Thoracic aorta (tissue), 2 donors: ENCODE results near the gene SIK2. TPM values are rescaled to one million over a fixed set of nuclear protein-coding genes. Genes with fewer than 3 reads are reported as not detected.
A peak's percentile ranks its signal among the peaks of the same experiment; 100 is the strongest.
"Not testable (repeated sequence)": the region's sequence is repeated elsewhere in the genome, so short reads cannot be mapped to it uniquely, and the experiment has no call there.

Source experiments
- ATAC-seq: fragments of 150-250 bp; one replicate; pipeline ENCODE4 v1.8.0; 2017; ENCODE audit warnings: low read depth; ENCODE audit not compliant: insufficient number of reproducible peaks, low FRiP score
- DNase-seq: peaks from one replicate; pipeline ENCODE4 v3.0.0-alpha.2; 2020; ENCODE audit warnings: low spot score
- H3K27ac ChIP-seq, 2 donors: fragments of 200-600 bp; sonication (generic); 1 replicate in 1 of 2; 2 replicates in 1 of 2; pipeline ENCODE4 v1.5.1; 2016; ENCODE audit warnings: mild to moderate bottlenecking in 2 of 2, moderate library complexity in 2 of 2
- H3K27me3 ChIP-seq: fragments of 200-600 bp; sonication (generic); replicated peaks from 2 replicates; pipeline ENCODE4 v1.6.0; 2016; ENCODE audit warnings: mild to moderate bottlenecking; ENCODE audit not compliant: insufficient read depth
- H3K36me3 ChIP-seq: fragments of 200-600 bp; sonication (generic); one replicate; pipeline ENCODE4 v1.5.1; 2016
- H3K4me1 ChIP-seq, 2 donors: fragments of 200-600 bp; sonication (generic); 1 replicate in 1 of 2; 2 replicates in 1 of 2; pipeline versions ENCODE4 v1.5.1 to v1.6.0; 2016; ENCODE audit warnings: low read depth in 2 of 2, mild to moderate bottlenecking in 1 of 2; ENCODE audit not compliant: control insufficient read depth in 1 of 2
- H3K4me3 ChIP-seq: fragments of 200-600 bp; sonication (generic); 2 replicates; pipeline ENCODE4 v1.5.1; 2016; ENCODE audit warnings: mild to moderate bottlenecking
- H3K9me3 ChIP-seq: fragments of 200-600 bp; sonication (generic); 2 replicates; pipeline ENCODE4 v1.5.1; 2016
- CTCF ChIP-seq: fragments of 200-600 bp; sonication (generic); IDR thresholded peaks from one replicate; pipeline ENCODE4 v1.5.1; 2019; ENCODE audit warnings: antibody characterized with exemption
- total RNA-seq, 2 donors: library from RNA; depleted of rRNA; stranded (reverse); fragments of >200 nt; gene quantifications; one replicate each; pipeline versions ENCODE4 v1.1.0 to v1.2.3, GENCODE V29; 2016

The SIK2 gene
- total RNA-seq, 2 donors from 2014 or later = 9.9 to 15.0 TPM

GRCh38 chr11:111765984-111766833 lies 164.0 kb downstream of the SIK2 start, which contains the start of gene PPP2R1B:
Gene PPP2R1B, minus strand, starts transcription at chr11:111766389. Its CDS starts 28 bp downstream, at chr11:111766361.
- no peaks in the 10 kb centered on the region for H3K9me3 ChIP-seq
- DNase-seq (no peak), ATAC-seq (peak; percentile 92)
- peaks cover 20% of the 10 kb centered on the region for H3K36me3 ChIP-seq
- peaks cover 16 to 23% of the 10 kb centered on the region in 2 donors for H3K4me1 ChIP-seq
- H3K27ac ChIP-seq = peak within 1 kb of the TSS; percentile 85 to 86
- TF ChIP-seq CTCF = no peak
- H3K27me3 ChIP-seq = no peaks in the 10 kb centered on the region
- H3K4me3 ChIP-seq = peak within 1 kb of the TSS; percentile 97

- H3K27ac ChIP-seq = peak overlapping the region; percentile 85 to 86
- no peaks in the 10 kb centered on the region for H3K27me3 ChIP-seq
- H3K4me1 ChIP-seq = peaks cover 16 to 23% of the 10 kb centered on the region in 2 donors
- peaks cover 14% of the 10 kb centered on the region for H3K36me3 ChIP-seq
- peak overlapping the region; percentile 97 for H3K4me3 ChIP-seq
- no peak for TF ChIP-seq CTCF
- DNase-seq (no peak), ATAC-seq (peak; percentile 16)
- no peaks in the 10 kb centered on the region for H3K9me3 ChIP-seq
These were observed 164.5 kb downstream of the SIK2 start for GRCh38 chr11:111766834-111767142.

- H3K4me1 ChIP-seq = peaks cover 3 to 14% of the 10 kb centered on the region in 2 donors
- H3K27ac ChIP-seq = no peak overlapping the region
- TF ChIP-seq CTCF = no peak
- ATAC-seq (no peak), DNase-seq (no peak)
- H3K27me3 ChIP-seq = no peaks in the 10 kb centered on the region
- no peak overlapping the region for H3K4me3 ChIP-seq
- no peaks in the 10 kb centered on the region for H3K9me3 ChIP-seq
- no peaks in the 10 kb centered on the region for H3K36me3 ChIP-seq
These were observed 168.4 kb downstream of the SIK2 start for GRCh38 chr11:111770581-111771134.

- not testable (repeated sequence) for H3K27ac ChIP-seq, H3K36me3 ChIP-seq, DNase-seq, H3K4me3 ChIP-seq, H3K27me3 ChIP-seq, ATAC-seq, H3K9me3 ChIP-seq
- H3K4me1 ChIP-seq = peaks cover 3 to 14% of the 10 kb centered on the region in 2 donors
These were observed 169.0 kb downstream of the SIK2 start for GRCh38 chr11:111771205-111771604.

GRCh38 chr11:111772535-111772934 lies 170.3 kb downstream of the SIK2 start:
- DNase-seq = no peak
- no peak for TF ChIP-seq CTCF

More at GRCh38 chr11:111772535-111772934, 170.3 kb downstream of the SIK2 start:
- no peaks in the 10 kb centered on the region for H3K27me3 ChIP-seq
- no peaks in the 10 kb centered on the region for H3K9me3 ChIP-seq
- no peak overlapping the region for H3K4me3 ChIP-seq
- H3K27ac ChIP-seq = no peak overlapping the region
- ATAC-seq = no peak
- H3K4me1 ChIP-seq = peaks cover 3 to 8% of the 10 kb centered on the region in 2 donors
- H3K36me3 ChIP-seq = no peaks in the 10 kb centered on the region
